ENCODE measurements around the gene ZFHX3. TPM values are rescaled to one million over a fixed set of nuclear protein-coding genes. Genes with fewer than 3 reads are reported as not detected.
A peak's percentile ranks its signal among the peaks of the same experiment; 100 is the strongest.

The ZFHX3 gene
- total RNA-seq, 1 experiment from 2014 or later, result 1.5 TPM

- Histone ChIP-seq H2AK5ac (ENCODE audit: insufficient read length, low read length) (no peak overlapping the region), H4K20me1 (ENCODE audit: control insufficient read depth, insufficient read depth, insufficient read length) (no peaks in the 10 kb centered on the region), H4K5ac (ENCODE audit: insufficient read length, low read depth, low read length) (no peak overlapping the region), H2BK20ac (ENCODE audit: low read depth, low read length, poor library complexity, severe bottlenecking) (no peak overlapping the region), H3K79me1 (ENCODE audit: insufficient read depth, low read depth, low read length, poor library complexity, severe bottlenecking) (no peaks in the 10 kb centered on the region), H3K14ac (ENCODE audit: insufficient read depth, low read length) (no peak overlapping the region), H3K27ac (ENCODE audit: insufficient read length, low read depth, low read length) (no peak overlapping the region), H4K8ac (replicated peaks; ENCODE audit: insufficient read length, low read depth, low read length) (no peak overlapping the region), H3T11ph (ENCODE audit: low read length) (no peak overlapping the region), H2BK120ac (ENCODE audit: low read depth, low read length, poor library complexity, severe bottlenecking) (no peak overlapping the region), H3K18ac (ENCODE audit: insufficient read length, low read depth, low read length) (no peak overlapping the region), H3K23ac (ENCODE audit: insufficient read length, low read depth, low read length) (no peak overlapping the region), H3K27me3 (ENCODE audit: insufficient read depth, low read length) (peaks cover 80% of the 10 kb centered on the region), H3K4me1 (ENCODE audit: insufficient read depth, low read length) (peaks cover 6% of the 10 kb centered on the region; the same call in 1 of the 2 replicates), H2BK12ac (ENCODE audit: insufficient read length, low read depth, low read length) (no peak overlapping the region), H3K9me3 (ENCODE audit: control insufficient read depth, low read depth, low read length) (no peaks in the 10 kb centered on the region), H3K4me2 (ENCODE audit: insufficient read depth, insufficient read length, low read length) (no peak overlapping the region), H3K56ac (ENCODE audit: insufficient read length, low read depth, low read length) (no peak overlapping the region), H2BK5ac (ENCODE audit: insufficient read length, low read length) (no peak overlapping the region), H2BK15ac (ENCODE audit: low read depth, low read length) (no peak overlapping the region), H3K79me2 (ENCODE audit: insufficient read depth, low read length) (no peaks in the 10 kb centered on the region), H3K23me2 (ENCODE audit: insufficient read length, low read depth, low read length, poor library complexity, severe bottlenecking) (peaks cover 3% of the 10 kb centered on the region), H2AFZ (ENCODE audit: low read length) (no peak overlapping the region), H4K91ac (ENCODE audit: insufficient read length, low read depth, low read length) (no peak overlapping the region), H3K9ac (ENCODE audit: extremely low read depth, insufficient read length, low read length) (no peak overlapping the region), H3K4ac (ENCODE audit: low read depth, low read length) (no peak overlapping the region)
- no CpG with 5 or more reads among the region's 9 CpGs for WGBS (ENCODE audit: extremely low coverage, insufficient read length, low lambda C conversion rate)
- peak overlapping the region in 1 of 3 experiments; percentile 19; a peak in 1 of 7 replicates for H3K27ac Mint-ChIP-seq
- peaks cover 2 to 20% of the 10 kb centered on the region in 2 experiments; a peak in 2 of 5 replicates for H3K9me3 Mint-ChIP-seq
- peaks cover 0 to 2% (median 0%) of the 10 kb centered on the region in 3 experiments; a peak in 2 of 7 replicates for H3K36me3 Mint-ChIP-seq (ENCODE audit: insufficient read depth in 1 of 3, low read depth in 3 of 3)
- DNase-seq, result no peak
- peaks cover 100% of the 10 kb centered on the region for H3K27me3 Mint-ChIP-seq (ENCODE audit: low read depth)
- peaks cover 53 to 59% of the 10 kb centered on the region in 2 experiments for H3K4me1 Mint-ChIP-seq
- H3K4me3 Mint-ChIP-seq, result no peak overlapping the region; a peak in 1 of 5 replicates
- TF ChIP-seq, protein P1, sequence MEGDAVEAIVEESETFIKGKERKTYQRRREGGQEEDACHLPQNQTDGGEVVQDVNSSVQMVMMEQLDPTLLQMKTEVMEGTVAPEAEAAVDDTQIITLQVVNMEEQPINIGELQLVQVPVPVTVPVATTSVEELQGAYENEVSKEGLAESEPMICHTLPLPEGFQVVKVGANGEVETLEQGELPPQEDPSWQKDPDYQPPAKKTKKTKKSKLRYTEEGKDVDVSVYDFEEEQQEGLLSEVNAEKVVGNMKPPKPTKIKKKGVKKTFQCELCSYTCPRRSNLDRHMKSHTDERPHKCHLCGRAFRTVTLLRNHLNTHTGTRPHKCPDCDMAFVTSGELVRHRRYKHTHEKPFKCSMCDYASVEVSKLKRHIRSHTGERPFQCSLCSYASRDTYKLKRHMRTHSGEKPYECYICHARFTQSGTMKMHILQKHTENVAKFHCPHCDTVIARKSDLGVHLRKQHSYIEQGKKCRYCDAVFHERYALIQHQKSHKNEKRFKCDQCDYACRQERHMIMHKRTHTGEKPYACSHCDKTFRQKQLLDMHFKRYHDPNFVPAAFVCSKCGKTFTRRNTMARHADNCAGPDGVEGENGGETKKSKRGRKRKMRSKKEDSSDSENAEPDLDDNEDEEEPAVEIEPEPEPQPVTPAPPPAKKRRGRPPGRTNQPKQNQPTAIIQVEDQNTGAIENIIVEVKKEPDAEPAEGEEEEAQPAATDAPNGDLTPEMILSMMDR (conservative IDR thresholded peaks at IDR 0.05), result no peak
Observed at GRCh38 chr16:73031984-73032383, 15.9 kb downstream of the ZFHX3 start.

Measured in H9 (cell line).